Measurements from ENCODE around the gene SFSWAP. TPM values are rescaled to one million over a fixed set of nuclear protein-coding genes. Genes with fewer than 3 reads are reported as not detected.

SFSWAP gene
- total RNA-seq, 4 donors from 2014 or later = 47.3 to 169 (median 75.6) TPM

GRCh38 chr12:131795690-131796410 lies 85.0 kb downstream of the SFSWAP start:
- no peak for DNase-seq
- Histone ChIP-seq H3K36me3 (peaks cover 0 to 68% (median 0%) of the 10 kb centered on the region in 3 donors), H3K4me3 (no peak overlapping the region), H3K9me3 (no peaks in the 10 kb centered on the region), H3K4me1 (no peaks in the 10 kb centered on the region), H3K27me3 (no peaks in the 10 kb centered on the region), H3K27ac (no peak overlapping the region)
- no peak for TF ChIP-seq POLR2A (IDR thresholded peaks at IDR 0.05)
- no peak for TF ChIP-seq CTCF (IDR thresholded peaks at IDR 0.05)

- Histone ChIP-seq H3K27ac (no peak overlapping the region), H3K27me3 (no peaks in the 10 kb centered on the region), H3K4me3 (no peak overlapping the region), H3K36me3 (peaks cover 0 to 65% (median 0%) of the 10 kb centered on the region in 3 donors), H3K4me1 (no peaks in the 10 kb centered on the region), H3K9me3 (no peaks in the 10 kb centered on the region)
- no peak for DNase-seq
- no peak for TF ChIP-seq CTCF (IDR thresholded peaks at IDR 0.05)
- no peak for TF ChIP-seq POLR2A (IDR thresholded peaks at IDR 0.05)
These were observed 85.5 kb downstream of the SFSWAP start for GRCh38 chr12:131796411-131796736.

GRCh38 chr12:131796754-131797587 lies 86.1 kb downstream of the SFSWAP start:
- no peak overlapping the region for H3K4me3 ChIP-seq
- H3K9me3 ChIP-seq = no peaks in the 10 kb centered on the region
- no peak for DNase-seq
- H3K27ac ChIP-seq = no peak overlapping the region
- TF ChIP-seq POLR2A (IDR thresholded peaks at IDR 0.05) (no peak), CTCF (IDR thresholded peaks at IDR 0.05) (no peak)
- H3K36me3 ChIP-seq = peaks cover 0 to 62% (median 0%) of the 10 kb centered on the region in 3 donors
- H3K4me1 ChIP-seq = no peaks in the 10 kb centered on the region
- no peaks in the 10 kb centered on the region for H3K27me3 ChIP-seq

- DNase-seq = no peak
- peaks cover 0 to 62% (median 0%) of the 10 kb centered on the region in 3 donors for H3K36me3 ChIP-seq
- no peak overlapping the region for H3K27ac ChIP-seq
- no peak overlapping the region for H3K4me3 ChIP-seq
- H3K9me3 ChIP-seq = no peaks in the 10 kb centered on the region
- no peaks in the 10 kb centered on the region for H3K4me1 ChIP-seq
- no peaks in the 10 kb centered on the region for H3K27me3 ChIP-seq
- TF ChIP-seq CTCF (IDR thresholded peaks at IDR 0.05) (no peak), POLR2A (IDR thresholded peaks at IDR 0.05) (no peak)
These were observed 86.7 kb downstream of the SFSWAP start for GRCh38 chr12:131797588-131797934.

GRCh38 chr12:131799195-131799594 lies 88.3 kb downstream of the SFSWAP start:
- DNase-seq = no peak
- H3K27me3 ChIP-seq = no peaks in the 10 kb centered on the region
- peaks cover 0 to 59% (median 0%) of the 10 kb centered on the region in 3 donors for H3K36me3 ChIP-seq
- H3K4me1 ChIP-seq = no peaks in the 10 kb centered on the region
- H3K4me3 ChIP-seq = no peak overlapping the region
- H3K9me3 ChIP-seq = no peaks in the 10 kb centered on the region
- no peak for TF ChIP-seq POLR2A (IDR thresholded peaks at IDR 0.05)
- TF ChIP-seq CTCF (IDR thresholded peaks at IDR 0.05) = no peak
- no peak overlapping the region for H3K27ac ChIP-seq
